Fibroblast of lung (primary cell): ENCODE data around the gene SGTA.

Experiments used
- CTCF ChIP-seq, 2 donors: IDR thresholded peaks in 1 of 2; conservative IDR thresholded peaks in 1 of 2; 1 replicate in 1 of 2; 2 replicates in 1 of 2; pipeline ENCODE4 v1.5.1; 2011 to 2012; ENCODE audit warnings: low read length in 2 of 2, control low read depth in 1 of 2, inconsistent platforms in 1 of 2, low read depth in 1 of 2, mild to moderate bottlenecking in 1 of 2
- EZH2 ChIP-seq: IDR thresholded peaks from 2 replicates; pipeline ENCODE4 v1.5.1; 2012; ENCODE audit warnings: low read length, control low read depth, mild to moderate bottlenecking; ENCODE audit errors: missing control alignments

GRCh38 chr19:2750808-2751437 is 32.1 kb downstream of the SGTA start:
- no peak for TF ChIP-seq EZH2
- TF ChIP-seq CTCF (conservative IDR thresholded peaks at IDR 0.05 in 1 of 2, IDR thresholded peaks at IDR 0.05 in 1 of 2; ENCODE audit: low read depth in 1 of 2, low read length in 2 of 2) = no peak
